HPDE6-E6E7 (cell line): ENCODE measurements around the gene DSCAM.

Experiments
- DNase-seq: peaks from one replicate; pipeline ENCODE4 v3.0.0; 2011; ENCODE audit warnings: missing footprints; ENCODE audit errors: extremely low spot score

Gene DSCAM

DNA sequence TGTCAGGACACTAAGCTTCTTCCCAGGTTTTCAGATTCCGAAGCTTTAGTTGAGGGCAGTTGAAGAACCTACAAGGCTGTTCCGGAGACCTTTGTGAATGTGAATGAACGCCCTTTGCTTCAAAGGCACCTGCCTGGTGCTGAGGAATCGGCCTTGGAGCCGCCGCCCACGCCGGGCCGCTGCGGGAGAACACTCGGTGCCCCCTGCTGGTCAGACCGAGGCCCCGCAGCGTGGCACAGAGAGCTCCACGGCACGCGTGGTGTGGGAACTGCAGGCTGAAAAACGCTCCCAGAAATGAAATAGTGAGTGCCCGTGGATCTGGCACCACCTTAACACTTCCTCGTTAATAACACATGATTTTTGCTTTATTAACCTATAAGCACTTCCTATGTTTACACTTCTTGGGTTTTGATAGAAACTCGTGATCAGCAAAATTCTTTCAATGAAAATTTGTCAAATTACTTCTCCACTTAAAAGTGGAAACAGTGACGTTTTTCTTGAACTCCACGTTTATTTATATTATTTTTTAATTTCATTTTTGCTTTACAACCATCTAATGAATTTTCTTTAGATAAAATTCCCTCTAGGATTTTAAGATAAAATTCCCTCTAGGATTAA lies 460.6 kb downstream of the DSCAM start:
- peak; percentile 29 for DNase-seq

DNA sequence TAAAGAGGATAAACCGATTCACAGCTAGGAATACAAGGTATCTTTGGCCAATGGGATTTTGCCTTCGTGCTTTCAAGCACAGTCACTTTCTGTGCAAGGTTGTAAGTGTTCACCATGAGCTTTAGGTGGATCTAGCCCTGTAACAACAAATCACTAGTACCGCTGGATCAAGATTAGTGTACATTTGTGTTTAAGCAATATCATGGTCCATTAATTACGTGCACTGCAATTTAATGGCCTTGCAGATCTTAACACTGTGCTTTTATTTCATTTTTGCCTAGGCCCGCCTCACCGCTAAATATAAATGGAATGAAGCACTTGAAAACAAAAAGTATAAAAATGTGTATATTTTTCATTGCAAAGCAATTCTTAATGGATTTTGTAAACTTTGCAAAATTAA lies 461.1 kb downstream of the DSCAM start:
- DNase-seq, result no peak

GRCh38 chr21:40383951-40384350 lies 463.0 kb downstream of the DSCAM start:
- no peak for DNase-seq

DNA sequence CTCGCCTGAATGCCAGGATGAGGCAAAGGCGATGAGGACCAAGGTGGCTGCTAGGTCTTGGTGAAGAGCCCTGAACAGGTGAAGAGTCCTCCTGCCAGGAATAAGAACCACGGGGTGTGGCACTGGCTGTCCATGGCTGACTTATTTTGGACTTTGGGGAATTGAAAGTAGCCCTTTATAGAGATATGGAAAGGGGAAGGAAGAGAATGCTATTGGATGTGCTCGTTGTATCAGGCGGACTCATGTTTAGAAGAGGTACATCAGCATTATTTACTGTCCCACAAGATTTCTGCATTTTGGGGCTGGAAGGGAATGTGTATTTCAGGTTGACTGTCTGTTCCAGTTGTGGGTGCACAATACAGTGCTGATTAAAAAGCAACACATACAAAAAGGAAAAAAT lies 465.8 kb downstream of the DSCAM start:
- DNase-seq, result no peak

DNA sequence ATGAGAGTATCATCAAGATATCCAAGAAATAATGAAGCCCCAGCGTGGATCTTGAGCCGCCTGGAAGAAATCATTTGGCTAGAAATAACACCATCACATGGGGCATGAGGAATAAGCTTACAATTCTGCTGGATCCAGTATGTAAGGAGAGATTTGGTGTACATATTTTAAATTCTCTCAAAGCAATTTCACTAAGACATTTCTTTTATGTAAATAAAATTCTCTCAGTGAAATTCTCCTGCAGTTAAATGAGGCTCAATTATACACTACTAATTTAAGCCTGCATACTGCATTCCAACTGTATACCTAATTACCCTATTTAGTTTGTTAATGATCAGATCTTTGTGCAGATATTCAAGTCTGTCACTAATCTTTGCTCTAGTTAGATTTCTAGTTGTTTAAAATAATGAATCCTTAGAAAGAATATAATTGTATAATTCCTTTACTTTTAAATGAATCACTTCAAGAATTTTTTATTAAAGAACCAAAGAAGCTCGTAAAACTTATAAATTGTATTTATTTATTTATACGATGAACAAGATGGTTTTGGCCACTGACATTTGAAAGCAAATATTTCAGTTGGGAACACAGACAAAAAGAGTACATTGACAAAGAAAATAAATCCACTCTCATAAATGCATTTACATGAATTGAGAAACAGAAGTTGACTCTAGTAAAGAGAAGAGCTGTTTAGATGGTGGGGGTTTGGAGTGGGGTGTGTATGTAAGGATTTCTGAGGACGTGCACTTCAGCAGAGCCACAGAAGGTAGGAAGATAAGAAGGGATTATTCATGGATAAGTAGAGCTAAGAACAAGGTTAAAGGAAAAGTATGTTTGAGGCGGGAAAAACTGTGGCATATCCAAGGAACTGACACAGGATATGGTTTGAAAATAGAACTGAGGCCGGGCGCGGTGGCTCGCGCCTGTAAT lies 466.8 kb downstream of the DSCAM start:
- DNase-seq, result no peak

GRCh38 chr21:40377135-40377534 lies 469.8 kb downstream of the DSCAM start:
- no peak for DNase-seq

DNA sequence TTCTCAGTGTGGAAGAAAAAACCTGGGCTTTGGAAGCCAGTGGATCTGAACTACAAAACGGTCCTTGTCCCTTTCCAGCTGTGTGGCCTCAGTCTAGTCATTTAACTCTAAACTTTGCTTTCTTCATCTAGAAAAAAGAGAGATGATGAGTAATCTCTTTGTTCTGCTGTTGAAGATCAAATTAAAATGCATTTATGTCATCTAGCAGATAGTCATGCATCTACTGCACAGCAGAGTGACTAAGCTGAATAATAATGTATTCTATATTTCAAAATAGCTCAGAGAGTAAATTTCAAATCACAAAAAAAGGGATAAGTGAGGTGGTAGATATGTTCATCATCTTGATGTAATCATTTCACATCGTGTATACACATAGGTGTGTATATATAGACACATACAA lies 473.2 kb downstream of the DSCAM start:
- DNase-seq, result no peak

GRCh38 chr21:40372506-40372905 lies 474.5 kb downstream of the DSCAM start:
- no peak for DNase-seq

GRCh38 chr21:40371329-40371728 lies 475.6 kb downstream of the DSCAM start:
- DNase-seq, result no peak

GRCh38 chr21:40356644-40357043 lies 490.3 kb downstream of the DSCAM start:
- no peak for DNase-seq

DNA sequence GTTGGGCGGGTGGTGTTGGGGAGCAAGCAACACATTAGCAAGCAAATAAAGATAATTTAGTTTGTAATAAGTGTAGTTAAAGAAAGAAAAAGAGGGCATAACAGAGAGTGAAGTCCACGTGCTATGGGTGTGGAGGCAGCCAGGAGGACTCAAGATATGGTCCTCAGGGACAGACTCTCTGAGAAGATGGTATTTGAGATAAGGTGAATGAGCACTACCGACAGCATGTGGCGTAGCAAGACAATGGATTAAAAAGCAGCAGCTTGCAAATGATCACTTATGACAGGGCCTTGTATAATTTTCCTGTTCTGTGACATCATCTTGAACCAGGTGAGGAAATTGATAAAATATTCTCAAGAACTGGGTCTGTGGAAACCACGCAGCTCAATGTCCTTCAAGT lies 491.9 kb downstream of the DSCAM start:
- DNase-seq, result no peak

- DNase-seq, result no peak
Observed at GRCh38 chr21:40351006-40351405, 496.0 kb downstream of the DSCAM start.

- DNase-seq, result no peak
Observed at GRCh38 chr21:40349591-40349990, 497.4 kb downstream of the DSCAM start.

DNA sequence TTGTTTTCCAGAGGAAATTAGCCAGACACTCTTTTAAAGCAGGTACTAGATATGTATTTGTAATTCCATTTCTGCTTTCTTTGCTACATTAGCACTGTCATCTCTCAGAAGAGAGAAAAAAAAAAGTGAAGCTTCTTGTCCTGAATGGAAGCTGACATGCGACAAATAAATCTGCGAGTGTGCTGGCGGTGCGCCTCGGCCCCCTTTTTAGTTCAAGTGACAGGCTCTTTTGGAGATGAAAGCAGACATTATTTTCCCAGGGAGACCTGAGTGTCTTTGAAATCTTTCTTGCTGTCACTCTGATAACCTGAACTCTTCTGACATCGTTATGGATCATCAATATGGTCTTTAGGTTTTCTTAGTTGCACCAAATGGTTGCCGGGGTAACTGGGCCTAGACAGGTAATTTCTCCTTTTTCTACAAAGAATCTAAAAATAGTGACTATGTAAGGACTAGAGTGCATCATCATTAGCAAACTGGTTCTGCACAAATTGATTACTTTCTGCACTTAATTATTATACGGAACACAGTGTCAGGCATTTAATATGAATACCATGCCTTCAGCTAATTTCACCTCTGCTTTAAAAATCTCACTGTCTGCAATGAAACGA lies 501.1 kb downstream of the DSCAM start:
- DNase-seq, result no peak

DNA sequence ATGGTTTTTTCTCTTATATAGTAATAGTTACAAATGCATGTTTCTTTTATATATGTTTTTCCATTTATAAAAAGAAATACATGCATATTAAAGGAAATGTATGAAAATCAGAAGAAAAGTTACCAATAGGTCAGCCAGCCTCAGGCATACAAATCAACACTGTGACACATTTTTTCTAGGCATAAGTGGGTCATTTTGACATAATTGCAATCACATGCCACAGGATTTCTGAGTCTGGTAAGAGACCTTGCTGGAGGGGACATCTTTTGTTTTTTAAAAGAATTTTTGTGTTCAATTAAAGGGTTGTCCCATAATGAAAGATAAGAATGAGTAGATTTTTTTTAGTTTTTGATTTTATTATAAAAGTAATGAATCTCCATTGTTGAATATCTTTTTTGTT lies 506.6 kb downstream of the DSCAM start:
- DNase-seq, result no peak

GRCh38 chr21:40339050-40339449 lies 507.9 kb downstream of the DSCAM start:
- DNase-seq, result no peak

DNA sequence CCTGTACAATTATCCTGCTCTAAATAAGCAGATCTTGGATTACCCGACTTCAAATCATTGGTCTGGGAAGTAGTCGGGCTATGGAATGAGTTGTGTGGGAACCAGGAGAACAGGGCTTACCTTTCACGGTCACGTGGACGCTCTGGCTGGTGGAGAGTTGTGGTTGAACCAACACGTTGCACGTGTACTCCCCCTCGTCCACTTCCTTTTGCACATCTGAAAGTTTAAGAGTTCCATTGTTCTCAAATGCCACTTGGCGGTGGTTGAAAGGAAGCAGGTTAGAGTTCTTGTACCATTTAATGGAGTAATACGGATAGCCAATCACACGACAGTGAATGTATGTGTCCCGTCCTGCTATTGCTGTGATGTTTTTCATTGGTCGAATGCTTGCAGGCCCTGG lies 509.0 kb downstream of the DSCAM start:
- DNase-seq, result no peak

DNA sequence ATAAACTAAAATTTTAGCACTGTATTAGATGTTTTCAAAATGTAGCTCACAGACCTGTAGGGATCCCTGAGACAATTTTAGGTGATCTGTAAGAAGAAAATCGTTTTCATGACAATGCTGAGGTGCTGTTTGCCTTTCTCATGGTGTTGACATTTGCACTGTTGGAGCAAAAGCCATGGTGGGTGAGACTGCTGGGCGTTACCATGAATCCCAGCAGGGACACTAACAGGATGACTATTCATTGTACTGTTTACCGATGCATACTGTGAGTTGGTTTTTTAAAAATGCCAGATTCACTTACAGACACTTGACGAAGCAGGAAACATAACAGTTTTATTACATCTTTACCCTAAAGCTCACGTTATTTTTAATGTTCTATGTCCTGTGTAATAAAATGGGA lies 511.3 kb downstream of the DSCAM start:
- no peak for DNase-seq

DNA sequence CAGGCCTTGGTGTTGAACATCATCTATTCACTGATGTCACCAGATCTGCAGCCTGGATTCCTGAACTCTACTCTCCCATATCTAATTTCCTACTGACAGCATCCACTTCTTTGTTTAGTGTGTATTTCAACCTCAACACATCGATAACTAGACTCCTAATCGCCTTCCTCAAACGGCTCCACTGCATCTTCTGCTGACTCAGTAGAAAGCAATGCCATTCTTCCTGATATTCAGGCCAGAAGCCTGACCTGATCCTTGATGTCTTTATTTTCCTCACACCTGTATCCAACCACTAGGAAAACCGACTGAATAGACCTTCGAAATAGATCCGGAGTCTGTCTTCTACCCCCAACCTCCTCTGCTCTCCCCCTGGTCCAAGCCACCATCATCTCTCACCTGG lies 512.8 kb downstream of the DSCAM start:
- DNase-seq, result no peak

DNA sequence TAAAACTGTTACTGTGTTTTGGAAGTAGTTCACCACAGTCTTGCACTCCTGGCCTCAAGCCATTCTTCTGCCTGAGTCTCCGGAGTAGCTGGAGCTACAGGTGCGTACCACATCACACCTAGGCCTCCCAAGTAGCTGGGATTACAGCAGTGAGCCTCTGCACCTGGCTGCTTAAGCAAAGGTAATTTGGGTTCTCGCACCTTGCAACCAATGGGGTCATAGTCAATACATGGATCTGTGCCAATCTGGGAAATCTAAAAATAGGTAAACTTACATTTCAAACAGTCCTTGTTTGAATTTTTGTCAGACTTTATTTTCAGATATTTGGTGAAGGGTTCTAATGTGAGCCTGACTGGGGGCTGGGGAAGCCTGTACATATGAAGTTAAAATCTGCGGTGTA lies 513.2 kb downstream of the DSCAM start:
- no peak for DNase-seq

DNA sequence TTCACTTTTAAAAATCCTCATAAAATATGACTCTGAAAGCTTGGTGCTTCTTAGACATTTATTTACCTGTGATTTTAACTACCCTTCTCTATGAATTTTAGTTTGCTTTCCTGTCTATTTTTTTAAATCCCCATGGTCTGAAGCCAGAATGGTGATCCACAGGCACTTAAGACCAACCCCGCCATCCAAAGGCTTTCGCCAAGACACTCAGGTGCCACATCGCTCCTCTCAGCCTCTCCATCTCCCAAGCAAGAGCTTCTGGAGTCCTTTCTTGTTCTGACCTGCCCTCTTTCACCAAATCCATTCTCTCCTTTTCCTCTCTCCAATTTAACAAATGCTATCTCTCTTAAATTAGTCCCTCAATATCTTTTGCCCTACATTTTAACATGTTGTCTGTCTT lies 515.2 kb downstream of the DSCAM start:
- no peak for DNase-seq

DNA sequence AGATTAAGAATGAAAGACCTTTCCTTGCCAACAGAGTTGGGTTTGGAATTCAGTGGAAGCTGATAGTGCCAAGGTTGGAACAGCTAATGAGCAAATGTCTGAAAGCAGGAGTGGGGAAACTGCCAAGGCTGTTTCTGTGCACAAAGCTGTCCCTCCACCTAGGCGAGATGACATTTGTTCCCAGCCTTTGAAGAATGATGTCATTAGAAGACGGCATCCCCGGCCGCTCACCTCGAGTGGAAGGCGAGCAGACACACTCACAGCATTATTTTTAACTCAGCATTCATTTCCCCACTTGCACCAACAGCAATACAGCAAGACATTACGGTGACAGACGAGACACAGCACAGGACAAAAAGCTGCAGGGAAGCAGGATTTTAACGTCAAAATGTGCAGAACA lies 515.8 kb downstream of the DSCAM start:
- DNase-seq, result no peak

DNA sequence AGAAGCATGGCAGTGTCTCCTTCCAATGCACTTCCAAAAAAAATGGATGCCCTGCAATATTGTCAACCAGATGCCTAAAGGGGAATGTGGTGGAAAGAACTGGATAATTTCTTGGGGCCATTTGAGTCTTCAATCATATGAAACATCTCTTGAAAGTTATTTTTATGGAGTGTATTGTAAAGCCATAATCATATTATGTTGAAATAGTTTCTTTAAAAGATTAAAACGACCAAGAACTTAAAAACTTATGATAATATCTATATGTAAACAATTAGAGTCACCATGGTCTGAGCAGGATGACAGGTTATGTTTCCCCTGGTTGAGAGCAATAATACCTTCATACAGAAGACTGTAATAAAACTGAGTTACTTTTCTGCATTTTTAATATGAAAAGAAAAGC lies 522.6 kb downstream of the DSCAM start:
- DNase-seq, result no peak
